Measurements from ENCODE around the gene MICAL2.

The MICAL2 gene

DNA sequence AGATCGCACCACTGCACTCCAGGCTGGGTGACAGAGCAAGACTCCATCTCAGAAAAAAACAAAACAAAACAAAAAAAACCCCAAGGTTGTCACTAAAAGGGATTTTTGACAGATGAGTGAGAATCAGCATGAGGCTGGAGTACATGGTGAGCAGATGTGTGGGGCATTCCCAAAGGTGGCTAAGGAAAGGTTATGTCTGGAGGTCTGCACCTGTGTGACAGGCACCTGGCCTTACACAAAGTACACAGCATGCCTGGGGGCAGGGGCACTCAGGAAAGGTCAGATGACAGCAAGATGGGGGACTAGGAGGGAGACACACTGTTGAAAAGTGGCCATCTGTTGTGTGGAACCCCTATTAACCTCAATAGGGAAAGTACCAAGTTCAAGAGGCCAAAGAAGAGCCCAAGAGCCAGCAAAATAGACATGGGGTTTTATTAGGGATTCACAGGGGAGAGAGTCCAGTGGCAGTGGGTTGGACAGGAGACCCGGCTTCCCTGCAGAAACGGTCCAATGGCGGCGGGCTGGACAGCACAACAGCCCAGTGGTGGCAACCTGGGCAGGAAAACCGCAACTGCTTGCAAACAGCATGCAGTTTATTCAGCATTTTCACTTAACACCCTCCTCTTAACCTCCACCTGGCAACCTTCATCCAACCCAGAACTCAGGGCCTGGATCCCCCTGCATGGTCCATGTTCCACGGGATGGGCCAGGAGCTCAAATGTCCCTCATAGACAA is 101.1 kb downstream of the MICAL2 start:
- DNase-seq (ENCODE audit: low read depth), result no peak

DNA sequence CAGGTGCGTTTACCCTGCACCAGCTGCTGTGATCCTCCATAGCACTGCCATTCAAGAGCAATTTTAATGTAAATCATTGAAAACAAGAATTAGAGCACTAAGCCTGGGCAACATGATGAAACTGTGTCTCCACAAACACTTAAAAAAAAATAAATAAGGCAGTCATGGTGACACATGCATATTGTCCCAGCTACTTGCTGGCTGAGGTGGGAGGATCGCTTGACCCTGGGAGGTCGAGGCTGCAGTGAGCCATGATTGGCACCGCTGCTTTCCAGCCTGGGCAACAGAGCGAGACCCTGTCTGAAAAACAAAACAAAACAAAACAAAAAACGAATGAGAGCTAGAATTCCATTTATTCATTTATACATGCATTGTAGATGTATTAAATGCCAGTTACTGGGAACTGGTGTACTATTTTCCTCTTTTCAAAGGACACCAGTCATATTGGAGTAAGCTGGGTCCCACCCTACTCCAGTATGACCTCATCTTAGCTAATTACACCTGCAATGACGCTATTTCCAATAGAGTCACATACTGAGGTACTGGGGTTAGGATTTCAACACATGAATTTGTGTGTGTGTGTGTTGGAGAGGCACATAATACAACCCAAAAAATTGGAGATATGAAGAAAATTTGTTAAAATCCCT is 101.9 kb downstream of the MICAL2 start:
- no peak for DNase-seq (ENCODE audit: low read depth)

DNA sequence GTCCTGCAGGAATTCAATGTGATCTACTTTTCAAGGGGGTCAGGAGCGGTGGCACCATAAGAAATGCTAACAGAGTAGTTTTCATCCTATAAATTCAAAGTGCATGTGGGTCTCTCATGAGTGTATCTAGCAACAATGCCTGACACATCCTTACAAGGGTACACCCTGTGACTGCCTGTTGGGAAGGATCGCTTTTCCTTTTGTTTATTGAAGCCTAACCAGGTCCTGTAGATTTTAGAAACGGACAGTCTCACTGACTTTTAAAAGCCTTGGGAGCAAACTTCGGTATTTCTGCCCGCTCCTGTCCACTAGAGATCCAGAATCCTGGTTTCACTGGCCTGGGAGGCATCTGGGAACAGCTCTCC is 102.4 kb downstream of the MICAL2 start:
- no peak for DNase-seq (ENCODE audit: low read depth)

DNA sequence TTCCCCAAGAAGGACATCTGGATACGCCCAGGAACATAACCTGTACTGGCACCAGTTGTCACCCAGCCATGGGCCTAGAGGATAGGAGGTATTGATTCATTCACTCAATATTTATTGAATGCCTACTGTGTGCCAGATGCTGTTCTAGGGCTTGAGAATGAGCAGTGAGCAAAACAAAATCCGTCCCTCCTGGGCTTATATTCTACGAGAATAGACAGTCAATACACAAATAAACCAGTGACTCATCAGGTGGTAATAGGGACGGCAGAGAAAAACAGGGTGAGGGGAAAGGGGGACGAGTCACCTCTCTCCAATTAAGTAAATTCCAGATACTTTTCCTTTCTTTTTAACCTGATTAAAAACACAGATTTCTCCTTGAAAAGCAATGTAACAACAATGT is 103.5 kb downstream of the MICAL2 start:
- DNase-seq (ENCODE audit: low read depth), result no peak

DNA sequence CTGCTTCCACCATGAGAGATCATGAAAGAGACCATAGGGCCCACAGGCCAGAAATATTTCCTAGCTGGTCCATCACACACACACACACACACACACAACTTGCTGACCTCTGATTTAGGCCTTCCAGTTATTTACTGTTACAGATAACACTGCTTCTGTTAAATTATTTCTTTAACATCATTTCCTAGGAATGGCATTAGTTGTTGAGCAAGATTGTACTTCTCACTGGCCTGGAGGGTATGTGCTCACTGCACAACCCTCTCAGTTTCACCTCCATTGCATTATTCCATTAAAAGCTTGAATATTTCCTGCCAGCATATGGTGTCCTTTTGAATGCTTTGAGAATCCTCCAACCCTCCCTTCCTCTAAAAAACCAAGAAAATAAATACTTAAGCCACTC is 104.4 kb downstream of the MICAL2 start:
- DNase-seq (ENCODE audit: low read depth), result no peak

- no peak for DNase-seq (ENCODE audit: low read depth)
These were observed 104.8 kb downstream of the MICAL2 start for GRCh38 chr11:12215181-12215593.

GRCh38 chr11:12216041-12216451 is 105.7 kb downstream of the MICAL2 start:
- no peak for DNase-seq (ENCODE audit: low read depth)

DNA sequence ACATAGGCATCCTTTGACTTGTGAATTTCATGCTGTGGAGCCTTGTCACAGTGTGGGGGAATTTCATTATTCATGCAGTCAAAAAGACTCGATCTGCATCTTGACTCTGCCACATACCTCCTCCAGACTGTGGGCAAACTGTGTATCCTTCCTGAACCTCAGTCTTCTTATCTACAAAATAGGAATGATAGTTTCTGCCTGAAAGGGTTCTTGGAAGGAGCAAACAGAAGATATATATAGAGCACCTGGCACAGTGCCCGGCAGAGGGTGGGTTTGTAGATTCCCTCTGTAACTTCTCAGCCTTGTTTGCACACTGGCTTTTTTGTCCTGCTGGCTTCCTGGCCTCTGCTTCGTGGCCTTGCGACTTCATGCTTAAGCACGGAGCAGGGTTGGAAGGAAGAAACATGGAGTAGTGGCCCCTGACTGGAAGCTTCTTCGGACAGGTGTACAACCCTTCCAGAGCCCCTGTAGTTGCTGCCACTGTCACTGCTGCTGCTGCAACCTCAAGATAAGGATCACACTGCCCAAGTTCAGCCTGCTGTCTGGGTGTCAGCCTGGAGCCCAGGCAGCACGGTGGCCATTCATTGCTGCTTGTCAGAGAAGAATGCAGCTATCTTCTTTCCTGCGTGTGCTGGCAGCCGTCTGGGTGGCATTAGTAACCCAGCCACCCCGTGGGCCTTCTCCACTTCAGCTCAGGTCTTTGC is 106.4 kb downstream of the MICAL2 start:
- no peak for DNase-seq (ENCODE audit: low read depth)

GRCh38 chr11:12217879-12218278 is 107.5 kb downstream of the MICAL2 start:
- no peak for DNase-seq (ENCODE audit: low read depth)

GRCh38 chr11:12218909-12219308 is 108.5 kb downstream of the MICAL2 start:
- DNase-seq (ENCODE audit: low read depth), result no peak

DNA sequence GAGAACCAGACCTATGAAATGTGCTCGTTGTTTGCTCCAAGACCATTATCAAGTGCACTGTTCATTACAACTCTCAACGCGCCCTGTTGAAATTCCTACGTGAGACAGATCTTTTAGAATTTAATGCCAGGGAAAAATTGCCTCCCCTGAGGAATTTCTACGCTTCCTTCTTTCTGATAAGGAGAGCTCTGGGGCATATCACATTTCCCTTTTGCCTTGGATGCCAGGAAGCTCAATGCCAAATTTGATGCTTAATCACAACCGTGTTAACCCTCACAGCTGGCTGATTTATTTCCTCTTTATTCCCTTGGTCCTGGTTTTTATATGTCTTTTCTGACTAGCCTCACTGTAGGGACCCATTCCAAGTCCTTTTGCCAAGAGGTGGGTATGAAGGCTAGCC is 109.4 kb downstream of the MICAL2 start:
- no peak for DNase-seq (ENCODE audit: low read depth)

DNA sequence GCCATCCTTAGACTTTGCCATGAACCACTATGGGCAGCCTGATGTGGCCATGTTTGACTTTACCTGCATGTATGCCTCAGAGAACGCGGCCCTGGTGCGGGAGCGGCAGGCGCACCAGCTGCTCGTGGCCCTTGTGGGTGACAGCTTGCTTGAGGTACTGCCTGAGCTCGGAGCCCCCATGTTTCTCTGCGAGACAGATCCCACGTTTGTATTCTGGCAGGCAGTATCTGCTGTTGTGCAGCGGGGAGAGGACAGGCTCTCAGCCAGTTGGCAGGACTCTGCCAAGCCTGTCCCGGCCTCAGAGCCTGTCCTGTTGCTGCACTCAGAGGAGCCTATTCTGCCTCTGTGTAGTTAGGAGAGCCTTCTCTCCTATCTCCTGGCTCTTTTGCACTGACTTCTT is 109.9 kb downstream of the MICAL2 start:
- no peak for DNase-seq (ENCODE audit: low read depth)

DNA sequence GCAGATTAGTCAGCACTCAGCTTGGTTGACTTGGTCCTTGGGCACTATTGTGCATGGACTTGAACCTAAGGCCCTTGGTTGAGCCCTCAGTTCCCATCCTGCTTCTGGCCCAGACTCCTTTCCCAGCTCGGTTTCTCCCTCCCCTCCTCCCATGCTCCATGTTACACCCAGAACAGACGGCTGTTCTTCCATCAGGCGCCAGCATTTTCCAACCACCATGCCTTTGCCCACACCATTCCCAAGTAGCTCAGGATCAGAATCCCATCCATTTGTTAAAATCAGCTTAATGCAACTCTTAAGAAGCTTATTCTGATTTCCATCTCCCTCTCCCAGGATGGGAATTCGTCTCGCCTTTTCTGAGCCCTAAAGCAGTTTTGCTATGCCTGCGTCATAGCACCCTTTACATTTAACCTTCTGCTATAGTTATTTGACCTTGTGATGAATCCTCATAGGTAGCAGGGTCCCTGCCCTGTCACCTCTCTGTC is 110.7 kb downstream of the MICAL2 start:
- DNase-seq (ENCODE audit: low read depth), result no peak

DNA sequence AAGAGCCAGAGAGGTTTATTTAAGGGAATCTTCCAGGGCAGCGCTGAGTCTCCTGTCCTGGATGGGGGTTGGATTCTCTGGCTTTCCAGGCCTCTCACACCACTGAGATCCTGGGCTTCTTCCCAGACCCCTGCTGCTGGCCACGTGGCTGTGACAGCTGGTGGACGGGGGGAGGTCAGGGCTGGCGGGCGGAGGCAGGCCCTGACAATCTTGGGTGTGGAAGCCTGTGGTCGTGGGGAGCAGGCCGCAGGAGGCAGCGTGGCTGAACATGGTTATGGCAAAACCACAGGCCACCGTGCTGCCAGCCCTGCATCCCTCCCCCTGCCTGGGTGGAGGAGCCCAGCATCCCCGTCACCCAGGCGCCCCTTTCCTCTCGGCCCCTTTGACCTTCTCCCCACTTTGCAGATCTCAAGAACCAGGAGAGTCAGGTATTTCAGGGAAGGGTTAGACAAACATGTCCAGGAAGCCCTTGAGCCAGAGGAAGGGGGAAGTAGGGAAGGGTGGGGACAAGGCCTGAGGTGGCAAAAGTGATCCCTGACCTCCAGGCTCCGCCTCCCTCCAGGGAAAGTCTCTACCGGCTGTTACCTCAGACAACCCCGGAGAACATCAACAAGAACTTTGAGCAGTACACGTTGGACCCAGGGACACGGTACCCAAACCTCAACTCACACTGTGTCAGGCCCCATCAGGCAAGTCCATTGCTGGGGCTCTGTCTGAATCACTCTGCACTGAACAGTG is 111.8 kb downstream of the MICAL2 start:
- DNase-seq (ENCODE audit: low read depth), result no peak

DNA sequence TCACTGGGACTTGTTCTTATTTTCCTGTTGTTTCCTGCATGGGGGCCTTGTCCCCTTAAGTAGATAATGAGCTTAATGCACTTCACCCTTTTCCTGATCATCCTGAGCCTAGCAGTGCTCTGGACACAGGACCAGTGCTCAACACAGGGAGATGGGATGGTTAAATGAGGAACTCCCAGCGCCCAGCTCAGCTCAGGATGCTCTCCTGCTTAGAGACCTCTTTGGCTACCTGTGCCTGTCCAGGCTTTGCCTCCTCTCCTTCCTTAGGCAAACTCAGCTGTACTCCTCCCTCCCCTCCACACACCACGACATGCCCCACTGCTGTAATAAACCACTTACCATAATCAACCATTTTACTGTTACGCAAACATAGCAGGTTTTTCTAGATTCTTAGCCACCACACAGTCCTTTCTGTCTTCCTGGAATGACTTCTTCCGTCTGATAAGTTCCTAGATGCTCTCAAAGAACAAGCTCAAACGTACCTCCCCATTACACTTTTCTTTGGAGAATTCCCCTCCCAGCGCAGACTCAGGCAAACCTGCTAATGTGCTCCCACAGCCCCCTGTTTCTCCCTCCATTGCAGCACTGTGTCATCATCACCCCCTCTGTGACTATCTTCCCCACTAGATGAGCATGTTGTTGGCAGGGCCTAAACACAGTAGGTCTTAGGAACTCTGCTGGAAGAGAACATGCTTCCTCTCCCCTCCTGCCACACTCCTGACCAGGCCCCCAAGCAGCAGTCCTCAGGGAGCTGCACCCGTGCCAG is 113.6 kb downstream of the MICAL2 start:
- no peak for DNase-seq (ENCODE audit: low read depth)

DNA sequence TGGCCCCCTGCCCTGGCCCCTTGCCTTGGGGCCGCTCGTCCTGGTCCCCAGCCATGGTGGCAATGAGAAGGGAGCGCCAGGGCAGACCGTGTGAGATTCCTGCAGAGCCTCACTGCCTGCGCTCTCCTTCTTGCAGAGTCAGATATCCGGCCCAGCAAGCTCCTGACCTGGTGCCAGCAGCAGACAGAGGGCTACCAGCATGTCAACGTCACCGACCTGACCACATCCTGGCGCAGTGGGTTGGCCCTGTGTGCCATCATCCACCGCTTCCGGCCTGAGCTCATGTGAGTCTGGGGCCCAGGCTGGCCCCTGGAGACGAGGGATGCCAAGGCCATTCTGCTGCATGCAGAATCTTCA is 114.1 kb downstream of the MICAL2 start:
- DNase-seq (ENCODE audit: low read depth), result peak; percentile 85

- no peak for DNase-seq (ENCODE audit: low read depth)
These were observed 114.8 kb downstream of the MICAL2 start for GRCh38 chr11:12225046-12225739.

DNA sequence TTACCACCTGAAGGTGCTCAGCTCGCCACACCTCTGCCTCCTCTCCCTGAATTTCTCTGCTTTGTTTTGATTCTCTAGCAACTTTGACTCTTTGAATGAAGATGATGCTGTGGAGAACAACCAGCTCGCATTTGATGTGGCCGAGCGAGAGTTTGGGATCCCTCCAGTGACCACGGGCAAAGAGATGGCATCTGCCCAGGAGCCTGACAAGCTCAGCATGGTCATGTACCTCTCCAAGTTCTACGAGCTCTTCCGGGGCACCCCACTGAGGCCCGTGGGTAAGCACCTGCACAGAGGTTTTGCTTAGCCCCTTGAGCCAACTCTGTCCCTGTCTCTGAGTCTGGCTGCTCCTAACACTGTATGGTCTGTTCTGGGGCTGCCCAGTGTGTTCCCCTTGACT is 115.7 kb downstream of the MICAL2 start:
- DNase-seq (ENCODE audit: low read depth), result no peak

DNA sequence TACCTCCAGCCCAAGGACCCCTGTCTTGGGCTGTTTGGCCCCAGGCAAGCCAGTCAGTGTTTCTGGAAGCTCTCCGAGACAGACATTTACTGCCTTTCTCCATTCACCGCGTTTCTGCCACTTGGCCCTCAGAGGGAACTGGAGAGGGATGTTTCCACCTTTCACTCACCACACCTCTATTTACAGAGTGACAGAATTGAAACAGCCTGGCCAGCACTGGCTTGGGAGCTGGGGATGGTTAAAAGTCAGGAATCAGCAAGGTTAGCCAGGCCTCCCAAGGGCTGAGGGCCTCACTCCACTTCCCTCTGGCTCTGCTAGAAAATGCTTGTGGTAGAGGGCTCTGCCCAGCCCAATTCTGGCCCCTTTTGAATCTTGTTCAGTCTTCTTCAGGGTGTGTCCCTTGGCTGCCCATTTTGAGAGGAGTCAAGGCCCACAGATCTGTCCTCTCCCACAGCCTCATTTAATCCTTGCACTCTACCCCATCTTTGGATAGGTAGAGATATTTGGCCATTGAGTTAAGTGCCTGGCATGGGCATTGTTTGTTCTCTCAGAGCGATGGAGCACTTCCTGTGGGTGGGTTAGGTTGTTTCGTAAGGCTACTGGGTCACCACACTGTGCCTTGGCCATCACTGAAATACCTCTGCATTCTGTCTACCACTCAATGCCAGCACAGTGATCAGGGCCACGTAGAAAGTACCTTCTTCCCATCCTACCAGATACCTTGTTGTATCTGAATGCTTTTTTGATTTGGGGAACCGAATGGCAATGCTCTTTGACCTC is 119.2 kb downstream of the MICAL2 start:
- DNase-seq (ENCODE audit: low read depth), result no peak

- DNase-seq (ENCODE audit: low read depth), result no peak
These were observed 121.8 kb downstream of the MICAL2 start for GRCh38 chr11:12232160-12232559.

All from activated gamma-delta T cell treated with anti-CD3 and anti-CD28 coated beads, Interleukin-2, amount 50 U/mL, for 16 hours (primary cell).